ENCODE data around the gene FBXL13. TPM values are rescaled to one million over a fixed set of nuclear protein-coding genes. Genes with fewer than 3 reads are reported as not detected.

Gene FBXL13
- total and polyA plus RNA-seq, 2 of the 8 experiments (the other 6 are each of a cell fraction or from before 2014, with no cell fraction given): 1.2 to 2.8 TPM

DNA sequence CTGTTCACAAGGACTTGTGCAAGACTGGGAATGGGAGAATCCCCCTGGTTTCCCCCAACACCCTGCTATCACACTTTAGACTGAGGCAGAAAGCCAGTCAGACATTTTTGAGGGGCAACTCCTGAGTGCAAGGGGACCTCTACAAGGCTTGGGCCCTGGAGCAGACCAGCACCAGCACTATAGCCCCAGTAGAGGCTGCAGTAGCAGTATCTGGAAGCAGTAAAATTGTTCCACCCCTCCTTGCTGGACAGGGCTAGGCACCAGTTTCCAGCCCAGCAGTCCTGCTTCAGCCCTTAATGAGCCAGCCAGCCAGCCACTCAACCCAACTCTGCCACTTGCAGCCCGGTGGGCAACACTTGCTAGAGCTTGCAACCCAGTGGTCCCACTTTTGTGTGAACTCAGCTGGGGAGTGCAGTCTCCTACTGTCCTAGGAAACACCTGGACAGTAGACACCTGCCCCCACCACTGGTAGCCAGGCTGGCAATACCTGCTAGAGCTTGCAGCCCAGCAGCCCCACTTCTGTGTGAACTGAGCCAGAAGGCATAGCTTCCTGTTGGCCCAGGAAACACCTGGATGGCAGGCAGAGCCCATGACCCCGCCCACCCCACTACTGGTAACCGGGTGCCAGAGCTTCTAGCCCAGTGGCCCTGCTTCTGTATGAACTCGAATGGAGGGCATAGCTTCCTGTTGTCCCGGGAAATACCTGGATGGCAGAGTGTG lies 65.0 kb downstream of the FBXL13 start (continued):
- TF ChIP-seq, protein P1, sequence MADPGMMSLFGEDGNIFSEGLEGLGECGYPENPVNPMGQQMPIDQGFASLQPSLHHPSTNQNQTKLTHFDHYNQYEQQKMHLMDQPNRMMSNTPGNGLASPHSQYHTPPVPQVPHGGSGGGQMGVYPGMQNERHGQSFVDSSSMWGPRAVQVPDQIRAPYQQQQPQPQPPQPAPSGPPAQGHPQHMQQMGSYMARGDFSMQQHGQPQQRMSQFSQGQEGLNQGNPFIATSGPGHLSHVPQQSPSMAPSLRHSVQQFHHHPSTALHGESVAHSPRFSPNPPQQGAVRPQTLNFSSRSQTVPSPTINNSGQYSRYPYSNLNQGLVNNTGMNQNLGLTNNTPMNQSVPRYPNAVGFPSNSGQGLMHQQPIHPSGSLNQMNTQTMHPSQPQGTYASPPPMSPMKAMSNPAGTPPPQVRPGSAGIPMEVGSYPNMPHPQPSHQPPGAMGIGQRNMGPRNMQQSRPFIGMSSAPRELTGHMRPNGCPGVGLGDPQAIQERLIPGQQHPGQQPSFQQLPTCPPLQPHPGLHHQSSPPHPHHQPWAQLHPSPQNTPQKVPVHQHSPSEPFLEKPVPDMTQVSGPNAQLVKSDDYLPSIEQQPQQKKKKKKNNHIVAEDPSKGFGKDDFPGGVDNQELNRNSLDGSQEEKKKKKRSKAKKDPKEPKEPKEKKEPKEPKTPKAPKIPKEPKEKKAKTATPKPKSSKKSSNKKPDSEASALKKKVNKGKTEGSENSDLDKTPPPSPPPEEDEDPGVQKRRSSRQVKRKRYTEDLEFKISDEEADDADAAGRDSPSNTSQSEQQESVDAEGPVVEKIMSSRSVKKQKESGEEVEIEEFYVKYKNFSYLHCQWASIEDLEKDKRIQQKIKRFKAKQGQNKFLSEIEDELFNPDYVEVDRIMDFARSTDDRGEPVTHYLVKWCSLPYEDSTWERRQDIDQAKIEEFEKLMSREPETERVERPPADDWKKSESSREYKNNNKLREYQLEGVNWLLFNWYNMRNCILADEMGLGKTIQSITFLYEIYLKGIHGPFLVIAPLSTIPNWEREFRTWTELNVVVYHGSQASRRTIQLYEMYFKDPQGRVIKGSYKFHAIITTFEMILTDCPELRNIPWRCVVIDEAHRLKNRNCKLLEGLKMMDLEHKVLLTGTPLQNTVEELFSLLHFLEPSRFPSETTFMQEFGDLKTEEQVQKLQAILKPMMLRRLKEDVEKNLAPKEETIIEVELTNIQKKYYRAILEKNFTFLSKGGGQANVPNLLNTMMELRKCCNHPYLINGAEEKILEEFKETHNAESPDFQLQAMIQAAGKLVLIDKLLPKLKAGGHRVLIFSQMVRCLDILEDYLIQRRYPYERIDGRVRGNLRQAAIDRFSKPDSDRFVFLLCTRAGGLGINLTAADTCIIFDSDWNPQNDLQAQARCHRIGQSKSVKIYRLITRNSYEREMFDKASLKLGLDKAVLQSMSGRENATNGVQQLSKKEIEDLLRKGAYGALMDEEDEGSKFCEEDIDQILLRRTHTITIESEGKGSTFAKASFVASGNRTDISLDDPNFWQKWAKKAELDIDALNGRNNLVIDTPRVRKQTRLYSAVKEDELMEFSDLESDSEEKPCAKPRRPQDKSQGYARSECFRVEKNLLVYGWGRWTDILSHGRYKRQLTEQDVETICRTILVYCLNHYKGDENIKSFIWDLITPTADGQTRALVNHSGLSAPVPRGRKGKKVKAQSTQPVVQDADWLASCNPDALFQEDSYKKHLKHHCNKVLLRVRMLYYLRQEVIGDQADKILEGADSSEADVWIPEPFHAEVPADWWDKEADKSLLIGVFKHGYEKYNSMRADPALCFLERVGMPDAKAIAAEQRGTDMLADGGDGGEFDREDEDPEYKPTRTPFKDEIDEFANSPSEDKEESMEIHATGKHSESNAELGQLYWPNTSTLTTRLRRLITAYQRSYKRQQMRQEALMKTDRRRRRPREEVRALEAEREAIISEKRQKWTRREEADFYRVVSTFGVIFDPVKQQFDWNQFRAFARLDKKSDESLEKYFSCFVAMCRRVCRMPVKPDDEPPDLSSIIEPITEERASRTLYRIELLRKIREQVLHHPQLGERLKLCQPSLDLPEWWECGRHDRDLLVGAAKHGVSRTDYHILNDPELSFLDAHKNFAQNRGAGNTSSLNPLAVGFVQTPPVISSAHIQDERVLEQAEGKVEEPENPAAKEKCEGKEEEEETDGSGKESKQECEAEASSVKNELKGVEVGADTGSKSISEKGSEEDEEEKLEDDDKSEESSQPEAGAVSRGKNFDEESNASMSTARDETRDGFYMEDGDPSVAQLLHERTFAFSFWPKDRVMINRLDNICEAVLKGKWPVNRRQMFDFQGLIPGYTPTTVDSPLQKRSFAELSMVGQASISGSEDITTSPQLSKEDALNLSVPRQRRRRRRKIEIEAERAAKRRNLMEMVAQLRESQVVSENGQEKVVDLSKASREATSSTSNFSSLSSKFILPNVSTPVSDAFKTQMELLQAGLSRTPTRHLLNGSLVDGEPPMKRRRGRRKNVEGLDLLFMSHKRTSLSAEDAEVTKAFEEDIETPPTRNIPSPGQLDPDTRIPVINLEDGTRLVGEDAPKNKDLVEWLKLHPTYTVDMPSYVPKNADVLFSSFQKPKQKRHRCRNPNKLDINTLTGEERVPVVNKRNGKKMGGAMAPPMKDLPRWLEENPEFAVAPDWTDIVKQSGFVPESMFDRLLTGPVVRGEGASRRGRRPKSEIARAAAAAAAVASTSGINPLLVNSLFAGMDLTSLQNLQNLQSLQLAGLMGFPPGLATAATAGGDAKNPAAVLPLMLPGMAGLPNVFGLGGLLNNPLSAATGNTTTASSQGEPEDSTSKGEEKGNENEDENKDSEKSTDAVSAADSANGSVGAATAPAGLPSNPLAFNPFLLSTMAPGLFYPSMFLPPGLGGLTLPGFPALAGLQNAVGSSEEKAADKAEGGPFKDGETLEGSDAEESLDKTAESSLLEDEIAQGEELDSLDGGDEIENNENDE (IDR thresholded peaks at IDR 0.05; ENCODE audit: insufficient replicate concordance, low read length): no peak
- TF ChIP-seq CBX5 (IDR thresholded peaks at IDR 0.05; ENCODE audit: low read depth, low read length) (no peak), SAP30 (IDR thresholded peaks at IDR 0.05; ENCODE audit: insufficient read depth, insufficient replicate concordance, low read length) (no peak)

Data from H1 (cell line).